SW 1271 (cell line): ENCODE data around the gene ADPRH.
"Not testable (repeated sequence)": the region's sequence is repeated elsewhere in the genome, so short reads cannot be mapped to it uniquely, and the experiment has no call there.

ENCODE experiments used
- DNase-seq, 2 experiments: peaks; one replicate each; lab custom pipeline; 2025; lab: John Stamatoyannopoulos, UW

The ADPRH gene

DNA sequence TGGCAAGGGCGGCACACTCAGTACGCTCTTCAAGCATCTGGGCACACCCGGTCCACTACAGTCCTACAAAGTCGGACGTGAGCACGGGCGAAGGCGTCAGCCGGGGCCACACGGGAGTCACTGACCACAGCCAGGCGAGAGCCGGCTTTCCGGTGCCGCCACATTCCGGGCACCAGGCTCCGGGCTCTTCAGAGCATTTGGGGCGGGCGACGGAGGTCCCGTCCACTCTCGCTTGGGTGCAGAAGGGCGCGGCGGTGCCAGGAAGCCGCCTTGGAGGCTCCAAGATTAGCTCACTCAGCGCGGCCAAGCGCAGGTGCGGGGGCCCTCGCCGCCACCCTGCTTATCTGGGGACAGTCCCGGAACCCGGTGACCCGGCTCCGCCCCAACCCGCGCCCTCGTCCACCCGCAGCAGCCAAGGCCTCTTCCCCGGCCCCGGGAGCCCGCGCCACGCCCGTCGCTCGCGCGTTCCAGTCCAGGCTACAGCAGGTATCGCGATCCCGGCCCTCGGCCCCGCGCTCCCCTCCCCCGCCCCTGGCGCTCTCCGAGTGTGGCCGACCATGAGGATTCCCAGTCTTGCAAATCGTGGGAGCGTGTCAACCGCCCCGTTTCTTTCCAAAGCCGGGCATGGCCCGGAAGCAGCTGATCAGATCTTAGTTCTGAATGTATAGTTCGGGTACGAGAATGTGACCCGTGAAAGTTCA is at the start of gene ADPRH:
TSS of gene ADPRH (plus strand) at position 127 of the 701 bp plus-strand sequence. CDS start 2,678 bp downstream, outside the sequence.
- no peak for DNase-seq

GRCh38 chr3:119529883-119530282 is 49.4 kb upstream of the ADPRH start:
- DNase-seq = no peak

GRCh38 chr3:119530456-119530855 is 48.8 kb upstream of the ADPRH start:
- no peak for DNase-seq

DNA sequence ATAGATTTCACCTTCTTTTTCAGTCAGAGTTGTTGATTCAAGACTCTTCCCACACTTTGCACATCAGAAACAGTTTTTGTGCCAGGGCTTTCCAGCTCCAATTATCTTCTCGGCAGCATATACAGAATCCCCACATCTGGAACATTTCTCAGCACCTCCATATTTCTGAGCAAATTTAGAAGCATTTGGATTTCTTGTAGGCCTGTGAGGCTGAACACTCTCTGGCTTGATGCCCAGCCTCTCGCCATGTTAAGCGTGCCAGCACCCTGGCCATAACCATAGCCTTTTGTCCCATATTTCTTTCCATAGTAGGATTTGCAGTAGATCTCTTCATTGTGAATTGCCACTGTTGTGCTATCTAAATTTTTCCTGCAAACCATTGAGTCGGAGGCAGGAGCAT is 48.1 kb upstream of the ADPRH start:
- no peak for DNase-seq

DNA sequence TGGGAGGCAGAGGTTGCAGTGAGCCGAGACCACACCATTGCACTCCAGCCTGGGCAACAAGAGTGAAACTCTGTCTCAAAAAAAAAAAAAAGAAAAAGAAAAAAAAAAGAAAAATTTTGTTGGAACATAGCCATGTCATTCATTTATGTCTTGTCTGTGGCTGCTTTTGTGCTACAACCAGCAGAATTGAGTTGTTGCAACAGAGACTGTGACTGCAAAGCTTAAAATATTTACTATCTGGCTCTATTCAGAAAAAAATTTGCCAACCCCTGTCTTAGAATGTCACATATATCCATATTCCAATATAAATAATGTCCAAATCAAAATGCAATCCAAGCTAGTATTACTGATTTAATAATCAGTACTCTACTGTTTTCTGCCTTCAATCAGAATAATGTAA is 45.0 kb upstream of the ADPRH start:
- DNase-seq = no peak

DNA sequence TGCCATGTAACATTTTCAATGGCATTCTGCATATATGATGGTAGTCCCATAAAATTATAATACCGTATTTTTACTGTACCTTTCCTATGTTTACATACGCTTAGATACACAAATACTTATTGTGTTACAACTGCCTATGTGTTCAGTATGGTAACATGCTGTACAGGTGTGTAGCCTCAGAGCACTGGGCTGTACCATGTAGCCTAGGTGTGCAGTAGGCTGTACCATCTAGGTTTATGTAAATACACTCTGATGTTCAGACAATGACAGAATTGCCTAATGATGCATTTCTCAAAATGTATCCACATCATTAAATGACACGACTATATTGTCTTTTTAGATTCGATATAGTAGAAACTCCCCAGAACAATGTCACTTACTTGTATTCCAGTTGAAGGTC is 42.5 kb upstream of the ADPRH start:
- DNase-seq = no peak

- no peak for DNase-seq
Observed at GRCh38 chr3:119538772-119539171, 40.5 kb upstream of the ADPRH start.

GRCh38 chr3:119541547-119541946 is 37.7 kb upstream of the ADPRH start:
- DNase-seq = no peak

DNA sequence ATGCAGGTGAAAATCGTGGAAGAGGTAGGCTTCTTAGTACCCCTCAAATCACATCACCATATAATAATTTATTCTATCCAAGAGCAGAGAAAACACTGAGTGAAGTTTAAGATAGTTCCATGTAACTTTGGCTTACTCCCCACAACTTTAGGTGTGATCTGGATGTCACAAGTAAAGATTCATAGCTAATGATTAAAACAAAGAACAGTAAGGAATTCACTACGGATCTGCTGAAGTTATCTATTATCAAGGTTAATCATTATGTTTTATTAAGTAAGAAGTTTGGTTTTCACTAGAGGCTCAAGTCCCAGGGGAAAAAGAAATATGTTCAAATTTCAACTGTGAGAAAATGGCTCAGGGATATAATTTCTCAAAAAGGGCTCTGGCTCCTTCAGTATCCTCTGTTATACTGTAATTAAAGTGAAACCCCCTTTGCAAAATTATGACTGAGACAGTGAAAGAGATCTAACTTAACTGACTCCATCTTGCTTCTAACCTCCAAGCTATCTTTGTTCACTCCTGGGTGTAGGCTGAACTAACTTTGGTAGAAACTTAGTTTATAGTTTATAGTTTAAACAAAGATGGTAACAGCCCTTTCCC is 37.0 kb upstream of the ADPRH start:
- no peak for DNase-seq

DNA sequence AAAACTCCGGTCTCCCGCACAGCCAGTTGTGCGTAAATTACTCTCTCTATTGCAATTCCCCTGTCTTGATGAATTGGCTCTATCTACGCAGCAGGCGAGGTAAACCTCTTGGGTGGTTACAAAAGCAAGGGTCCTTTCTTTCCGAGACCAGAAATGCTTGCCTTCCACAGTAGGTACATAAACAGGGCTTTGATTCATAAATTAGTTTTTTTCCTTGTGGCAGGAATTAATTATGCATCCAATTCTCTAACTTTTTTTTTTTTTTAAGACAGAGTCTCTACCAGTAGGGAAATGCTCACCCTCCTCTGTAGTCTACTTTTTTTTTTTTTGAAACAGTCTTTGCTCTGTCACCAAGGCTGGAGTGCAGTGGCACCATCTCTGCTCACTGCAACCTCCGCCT is 36.1 kb upstream of the ADPRH start:
- no peak for DNase-seq

GRCh38 chr3:119547227-119547626 is 32.1 kb upstream of the ADPRH start:
- no peak for DNase-seq

DNA sequence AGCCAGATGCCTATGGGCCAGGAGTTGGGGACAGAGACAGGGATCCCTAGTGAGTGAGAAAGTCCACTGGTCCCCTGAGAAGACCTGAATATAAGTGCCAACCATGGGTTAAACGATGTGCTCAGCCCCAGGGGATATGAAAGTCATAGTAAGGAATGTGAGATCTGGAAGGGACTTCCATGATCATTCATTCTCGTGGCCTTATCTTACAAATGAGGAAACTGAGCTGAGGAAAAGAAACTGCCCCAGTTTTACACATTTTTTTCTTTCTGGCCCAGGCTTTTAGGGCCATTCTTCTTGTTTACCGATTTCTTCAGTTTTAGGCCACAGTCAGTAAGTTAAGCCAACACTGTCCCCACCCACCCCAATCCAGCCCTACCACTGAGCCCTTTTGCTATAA is 31.0 kb upstream of the ADPRH start:
- no peak for DNase-seq

DNA sequence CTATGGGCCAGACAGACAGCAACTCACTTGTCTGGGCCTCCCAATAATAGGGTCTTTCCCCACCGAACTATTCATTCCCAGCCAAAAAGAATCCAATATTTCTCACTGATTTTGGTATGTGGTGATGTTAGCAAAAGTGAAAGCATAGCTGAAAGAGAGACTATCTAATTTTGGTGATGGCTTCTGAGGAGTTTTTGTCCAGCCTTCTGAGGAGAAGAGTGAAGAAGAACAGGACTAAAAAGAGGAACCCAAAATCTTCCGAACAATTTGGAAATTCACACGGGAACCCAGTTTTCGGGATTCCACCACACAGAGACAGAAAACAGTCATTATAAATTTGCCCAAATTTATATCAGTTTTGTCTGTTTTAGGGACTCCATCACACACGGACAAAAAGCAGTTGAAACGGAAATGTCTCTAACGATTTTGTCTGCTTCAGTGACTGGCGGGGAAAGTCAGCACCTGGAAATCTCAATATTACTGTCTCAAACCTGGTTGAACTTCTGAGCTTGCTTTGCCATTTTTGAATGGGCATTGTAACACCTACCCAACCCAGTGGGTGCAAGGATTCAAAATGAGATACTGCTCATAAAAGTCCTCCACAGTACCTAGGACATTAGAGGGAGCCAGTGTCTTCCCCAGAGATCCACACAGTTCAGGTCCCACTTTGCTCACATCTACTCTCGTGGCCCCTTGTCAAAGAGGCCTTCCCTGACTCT is 28.9 kb upstream of the ADPRH start:
- no peak for DNase-seq

DNA sequence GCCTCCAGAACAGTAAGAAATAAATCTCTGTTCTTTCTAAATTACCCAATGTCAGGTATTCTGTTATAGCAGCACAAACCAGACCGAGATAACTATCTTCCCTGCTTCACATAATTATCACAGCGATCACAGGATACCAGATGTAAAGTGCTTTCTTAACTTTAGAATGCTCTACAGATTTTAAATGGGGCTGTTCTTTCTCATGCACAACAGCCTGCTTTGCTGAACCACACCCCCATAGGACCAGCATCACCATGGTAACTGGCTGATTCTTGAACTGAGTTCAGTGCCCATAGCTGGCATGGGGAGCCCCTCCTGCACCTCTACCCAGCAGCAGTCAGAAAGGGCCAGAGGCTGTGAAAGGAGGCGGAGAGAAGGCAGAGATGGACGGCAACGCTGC is 27.7 kb upstream of the ADPRH start:
- DNase-seq = no peak

GRCh38 chr3:119552928-119553327 is 26.4 kb upstream of the ADPRH start:
- not testable (repeated sequence) for DNase-seq

GRCh38 chr3:119553823-119554415 is 25.4 kb upstream of the ADPRH start:
- no peak for DNase-seq

GRCh38 chr3:119555309-119555735 is 24.0 kb upstream of the ADPRH start:
- no peak for DNase-seq

- DNase-seq = no peak
Observed at GRCh38 chr3:119555929-119556328, 23.4 kb upstream of the ADPRH start.

GRCh38 chr3:119557192-119557876 is 22.0 kb upstream of the ADPRH start:
- no peak for DNase-seq

- DNase-seq = no peak
Observed at GRCh38 chr3:119557877-119558269, 21.4 kb upstream of the ADPRH start.

GRCh38 chr3:119558626-119559317 is 20.5 kb upstream of the ADPRH start:
- DNase-seq = no peak
